Measurements from ENCODE around the gene RSPH1. TPM values are rescaled to one million over a fixed set of nuclear protein-coding genes. Genes with fewer than 3 reads are reported as not detected.

Gene RSPH1
- polyA plus RNA-seq, 2 of the 4 experiments (the other 2 are of a cell fraction), result 0.71 to 0.85 TPM

GRCh38 chr21:42427809-42428419 is 68.1 kb downstream of the RSPH1 start:
- no peak for DNase-seq (ENCODE audit: low read depth in 1 of 2, low spot score in 1 of 2)
- ChIA-PET CTCF (interaction anchor here (1.3 to 2.2 kb wide), 2 partner anchors 9 to 11 kb away, joined by 3 to 8 read pairs; no protein-coding TSS in a partner anchor), POLR2A (no interaction called here)
- Histone ChIP-seq H3K4me1 (no peaks in the 10 kb centered on the region), H3K9me3 (0 out of 3 replicates have a peak, but pooled peaks cover 8% of the 10 kb centered on the region), H3K4me3 (no peak overlapping the region), H3K4me2 (no peak overlapping the region), H3K27ac (no peak overlapping the region)
- no peak for TF ChIP-seq FOSL2 (IDR thresholded peaks at IDR 0.05)
- no peak for TF ChIP-seq FOSL2 (CRISPR knock-in tag; IDR thresholded peaks at IDR 0.05)
- TF ChIP-seq FOXS1 (CRISPR knock-in tag; IDR thresholded peaks at IDR 0.05), result no peak
- no peak for ATAC-seq
- no peak for FAIRE-seq
- 70% methylated on average over 10 of the region's 10 CpGs for WGBS (ENCODE audit: missing lambda C conversion rate)

GRCh38 chr21:42426876-42427480 is 69.0 kb downstream of the RSPH1 start:
- ATAC-seq, result no peak
- no peak overlapping the region for H3K27ac ChIP-seq
- FAIRE-seq, result no peak
- H3K4me3 ChIP-seq, result no peak overlapping the region
- no peaks in the 10 kb centered on the region for H3K9me3 ChIP-seq
- no peak for DNase-seq (ENCODE audit: low read depth in 1 of 2, low spot score in 1 of 2)
- TF ChIP-seq, protein P1, sequence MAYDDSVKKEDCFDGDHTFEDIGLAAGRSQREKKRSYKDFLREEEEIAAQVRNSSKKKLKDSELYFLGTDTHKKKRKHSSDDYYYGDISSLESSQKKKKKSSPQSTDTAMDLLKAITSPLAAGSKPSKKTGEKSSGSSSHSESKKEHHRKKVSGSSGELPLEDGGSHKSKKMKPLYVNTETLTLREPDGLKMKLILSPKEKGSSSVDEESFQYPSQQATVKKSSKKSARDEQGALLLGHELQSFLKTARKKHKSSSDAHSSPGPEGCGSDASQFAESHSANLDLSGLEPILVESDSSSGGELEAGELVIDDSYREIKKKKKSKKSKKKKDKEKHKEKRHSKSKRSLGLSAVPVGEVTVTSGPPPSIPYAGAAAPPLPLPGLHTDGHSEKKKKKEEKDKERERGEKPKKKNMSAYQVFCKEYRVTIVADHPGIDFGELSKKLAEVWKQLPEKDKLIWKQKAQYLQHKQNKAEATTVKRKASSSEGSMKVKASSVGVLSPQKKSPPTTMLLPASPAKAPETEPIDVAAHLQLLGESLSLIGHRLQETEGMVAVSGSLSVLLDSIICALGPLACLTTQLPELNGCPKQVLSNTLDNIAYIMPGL (CRISPR knock-in tag; IDR thresholded peaks at IDR 0.05; ENCODE audit: borderline replicate concordance), result no peak
- no peak for TF ChIP-seq EHF (CRISPR knock-in tag; IDR thresholded peaks at IDR 0.05)
- TF ChIP-seq MAFK (IDR thresholded peaks at IDR 0.05; ENCODE audit: partially characterized antibody), result no peak
- TF ChIP-seq RARB (CRISPR knock-in tag; IDR thresholded peaks at IDR 0.05), result no peak
- TF ChIP-seq HOXB5 (CRISPR knock-in tag; IDR thresholded peaks at IDR 0.05), result no peak
- TF ChIP-seq, protein P2, sequence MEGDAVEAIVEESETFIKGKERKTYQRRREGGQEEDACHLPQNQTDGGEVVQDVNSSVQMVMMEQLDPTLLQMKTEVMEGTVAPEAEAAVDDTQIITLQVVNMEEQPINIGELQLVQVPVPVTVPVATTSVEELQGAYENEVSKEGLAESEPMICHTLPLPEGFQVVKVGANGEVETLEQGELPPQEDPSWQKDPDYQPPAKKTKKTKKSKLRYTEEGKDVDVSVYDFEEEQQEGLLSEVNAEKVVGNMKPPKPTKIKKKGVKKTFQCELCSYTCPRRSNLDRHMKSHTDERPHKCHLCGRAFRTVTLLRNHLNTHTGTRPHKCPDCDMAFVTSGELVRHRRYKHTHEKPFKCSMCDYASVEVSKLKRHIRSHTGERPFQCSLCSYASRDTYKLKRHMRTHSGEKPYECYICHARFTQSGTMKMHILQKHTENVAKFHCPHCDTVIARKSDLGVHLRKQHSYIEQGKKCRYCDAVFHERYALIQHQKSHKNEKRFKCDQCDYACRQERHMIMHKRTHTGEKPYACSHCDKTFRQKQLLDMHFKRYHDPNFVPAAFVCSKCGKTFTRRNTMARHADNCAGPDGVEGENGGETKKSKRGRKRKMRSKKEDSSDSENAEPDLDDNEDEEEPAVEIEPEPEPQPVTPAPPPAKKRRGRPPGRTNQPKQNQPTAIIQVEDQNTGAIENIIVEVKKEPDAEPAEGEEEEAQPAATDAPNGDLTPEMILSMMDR (IDR thresholded peaks at IDR 0.05), result no peak
- TF ChIP-seq HES2 (IDR thresholded peaks at IDR 0.05), result no peak
- TF ChIP-seq JUNB (IDR thresholded peaks at IDR 0.05), result no peak
- POLR2A ChIA-PET, result no interaction called here
- no peaks in the 10 kb centered on the region for H3K4me1 ChIP-seq
- H3K4me2 ChIP-seq, result no peak overlapping the region
- 43% methylated on average over 6 of the region's 10 CpGs for WGBS (ENCODE audit: missing lambda C conversion rate)
- CTCF ChIA-PET, result no interaction called here

GRCh38 chr21:42426424-42426823 is 69.6 kb downstream of the RSPH1 start:
- H3K4me3 ChIP-seq, result no peak overlapping the region
- WGBS (ENCODE audit: missing lambda C conversion rate), result 54% methylated on average over 7 of the region's 7 CpGs
- no peak overlapping the region for H3K27ac ChIP-seq
- no peaks in the 10 kb centered on the region for H3K4me1 ChIP-seq
- H3K4me2 ChIP-seq, result no peak overlapping the region
- H3K9me3 ChIP-seq, result no peaks in the 10 kb centered on the region
- CTCF ChIA-PET, result no interaction called here
- ATAC-seq, result no peak
- no peak for DNase-seq (ENCODE audit: low read depth in 1 of 2, low spot score in 1 of 2)
- POLR2A ChIA-PET, result no interaction called here
- FAIRE-seq, result no peak
- TF ChIP-seq JUN (IDR thresholded peaks at IDR 0.05), result no peak

- CTCF ChIA-PET, result interaction anchor here (1.0 kb wide), 1 partner anchor 116 kb away, joined by 3 read pairs; no protein-coding TSS in a partner anchor
- no peak for ATAC-seq
- TF ChIP-seq ZNF302 (CRISPR knock-in tag; IDR thresholded peaks at IDR 0.05) (no peak), RARB (CRISPR knock-in tag; IDR thresholded peaks at IDR 0.05) (no peak), JUNB (IDR thresholded peaks at IDR 0.05) (no peak), MAZ (IDR thresholded peaks at IDR 0.05; ENCODE audit: borderline replicate concordance, low read depth, low read length) (no peak), GATA3 (IDR thresholded peaks at IDR 0.05; ENCODE audit: borderline replicate concordance) (no peak), KDM5A (IDR thresholded peaks at IDR 0.05) (no peak), MYC (IDR thresholded peaks at IDR 0.05; ENCODE audit: borderline replicate concordance, low read length) (no peak), HDAC2 (IDR thresholded peaks at IDR 0.05) (no peak), ESRRA (IDR thresholded peaks at IDR 0.05; ENCODE audit: borderline replicate concordance, low read length) (no peak), FOSL2 (IDR thresholded peaks at IDR 0.05) (no peak), FOSL2 (CRISPR knock-in tag; IDR thresholded peaks at IDR 0.05) (no peak), CHD4 (IDR thresholded peaks at IDR 0.05; ENCODE audit: borderline replicate concordance) (no peak), RAD21 (conservative IDR thresholded peaks at IDR 0.05 in 1 of 2, IDR thresholded peaks at IDR 0.05 in 1 of 2) (no peak)
- 49% methylated on average over 4 of the region's 4 CpGs for WGBS (ENCODE audit: missing lambda C conversion rate)
- H3K4me2 ChIP-seq, result no peak overlapping the region
- FAIRE-seq, result no peak
- POLR2A ChIA-PET, result no interaction called here
- no peaks in the 10 kb centered on the region for H3K9me3 ChIP-seq
- H3K4me1 ChIP-seq, result no peaks in the 10 kb centered on the region
- no peak overlapping the region for H3K27ac ChIP-seq
- DNase-seq (ENCODE audit: low read depth in 1 of 2, low spot score in 1 of 2), result no peak
- no peak overlapping the region for H3K4me3 ChIP-seq
Observed at GRCh38 chr21:42425591-42425990, 70.4 kb downstream of the RSPH1 start.
